H9 (cell line): ENCODE data around the gene RAET1G. TPM values are rescaled to one million over a fixed set of nuclear protein-coding genes. Genes with fewer than 3 reads are reported as not detected.
"Not testable (repeated sequence)": the region's sequence is repeated elsewhere in the genome, so short reads cannot be mapped to it uniquely, and the experiment has no call there.

Experiments used
- DNase-seq: peaks from one replicate; pipeline ENCODE4 v3.0.0-alpha.2; 2017
- H2AFZ ChIP-seq: one replicate; pipeline ENCODE4 v1.6.1; 2013; ENCODE audit warnings: mild to moderate bottlenecking, low read length, control low read depth, moderate library complexity
- H2AK5ac ChIP-seq: 2 replicates; pipeline ENCODE4 v1.6.1; 2013; ENCODE audit warnings: low read length, control low read depth, mixed read lengths; ENCODE audit not compliant: insufficient read length
- H2BK120ac ChIP-seq: one replicate; pipeline ENCODE4 v1.6.1; 2013; ENCODE audit warnings: low read depth, mild to moderate bottlenecking, low read length, control low read depth, inconsistent platforms; ENCODE audit not compliant: poor library complexity, severe bottlenecking
- H2BK12ac ChIP-seq: 2 replicates; pipeline ENCODE4 v1.6.1; 2013; ENCODE audit warnings: low read length, control low read depth, mixed read lengths, low read depth; ENCODE audit not compliant: insufficient read length
- H2BK15ac ChIP-seq: 2 replicates; pipeline ENCODE4 v1.6.1; 2013; ENCODE audit warnings: low read depth, low read length, control low read depth
- H2BK20ac ChIP-seq: one replicate; pipeline ENCODE4 v1.6.1; 2013; ENCODE audit warnings: low read depth, mild to moderate bottlenecking, low read length, control low read depth, inconsistent platforms; ENCODE audit not compliant: poor library complexity, severe bottlenecking
- H2BK5ac ChIP-seq: 2 replicates; pipeline ENCODE4 v1.6.1; 2013; ENCODE audit warnings: low read length, control low read depth, mixed read lengths; ENCODE audit not compliant: insufficient read length
- H3K14ac ChIP-seq: 2 replicates; pipeline ENCODE4 v1.6.1; 2013; ENCODE audit warnings: low read length, control low read depth; ENCODE audit not compliant: insufficient read depth
- H3K18ac ChIP-seq: 2 replicates; pipeline ENCODE4 v1.6.1; 2013; ENCODE audit warnings: low read depth, mild to moderate bottlenecking, mixed read lengths, low read length, control low read depth; ENCODE audit not compliant: insufficient read length
- H3K23ac ChIP-seq: 2 replicates; pipeline ENCODE4 v1.6.1; 2013; ENCODE audit warnings: low read length, control low read depth, mixed read lengths, low read depth; ENCODE audit not compliant: insufficient read length
- H3K23me2 ChIP-seq: 2 replicates; pipeline ENCODE4 v1.6.1; 2013; ENCODE audit warnings: low read depth, mild to moderate bottlenecking, mixed read lengths, low read length, control low read depth; ENCODE audit not compliant: insufficient read length, poor library complexity, severe bottlenecking
- H3K27ac ChIP-seq: 2 replicates; pipeline ENCODE4 v1.5.1; 2013; ENCODE audit warnings: low read length, control low read depth, mixed read lengths, low read depth; ENCODE audit not compliant: insufficient read length
- H3K27me3 ChIP-seq: 2 replicates; pipeline ENCODE4 v1.6.1; 2013; ENCODE audit warnings: low read length, control low read depth, inconsistent platforms; ENCODE audit not compliant: insufficient read depth
- H3K4ac ChIP-seq: 2 replicates; pipeline ENCODE4 v1.6.1; 2013; ENCODE audit warnings: low read depth, mild to moderate bottlenecking, control low read depth, inconsistent platforms, low read length, moderate library complexity
- H3K4me1 ChIP-seq: 2 replicates; pipeline ENCODE4 v1.6.1; 2013; ENCODE audit warnings: low read length, control low read depth, inconsistent platforms; ENCODE audit not compliant: insufficient read depth
- H3K4me2 ChIP-seq: 2 replicates; pipeline ENCODE4 v1.6.1; 2013; ENCODE audit warnings: low read length, control low read depth, mixed read lengths; ENCODE audit not compliant: insufficient read length, insufficient read depth
- H3K56ac ChIP-seq: 2 replicates; pipeline ENCODE4 v1.6.1; 2013; ENCODE audit warnings: low read depth, mild to moderate bottlenecking, mixed read lengths, low read length, control low read depth; ENCODE audit not compliant: insufficient read length
- H3K79me1 ChIP-seq: 2 replicates; pipeline ENCODE4 v1.6.1; 2013; ENCODE audit warnings: low read depth, mild to moderate bottlenecking, moderate library complexity, low read length, control low read depth, inconsistent platforms; ENCODE audit not compliant: insufficient read depth, poor library complexity, severe bottlenecking
- H3K79me2 ChIP-seq: 2 replicates; pipeline ENCODE4 v1.6.1; 2013; ENCODE audit warnings: low read length, control low read depth, inconsistent platforms; ENCODE audit not compliant: insufficient read depth
- H3K9ac ChIP-seq: 2 replicates; pipeline ENCODE4 v1.6.1; 2013; ENCODE audit warnings: low read length, control low read depth, mixed read lengths; ENCODE audit not compliant: insufficient read length; ENCODE audit errors: extremely low read depth
- H3K9me3 ChIP-seq: one replicate; pipeline ENCODE4 v1.6.1; 2013; ENCODE audit warnings: low read depth, low read length, inconsistent platforms; ENCODE audit not compliant: control insufficient read depth
- H3T11ph ChIP-seq: one replicate; pipeline ENCODE4 v1.6.1; 2013; ENCODE audit warnings: mild to moderate bottlenecking, low read length, control low read depth, inconsistent platforms
- H4K20me1 ChIP-seq: one replicate; pipeline ENCODE4 v1.6.1; 2013; ENCODE audit not compliant: control insufficient read depth, insufficient read length, insufficient read depth
- H4K5ac ChIP-seq: 2 replicates; pipeline ENCODE4 v1.6.1; 2013; ENCODE audit warnings: low read depth, mild to moderate bottlenecking, mixed read lengths, low read length, control low read depth; ENCODE audit not compliant: insufficient read length
- H4K8ac ChIP-seq: replicated peaks from 2 replicates; pipeline ENCODE4 v1.6.1; 2013; ENCODE audit warnings: low read length, control low read depth, mixed read lengths, low read depth; ENCODE audit not compliant: insufficient read length
- H4K91ac ChIP-seq: 2 replicates; pipeline ENCODE4 v1.6.1; 2013; ENCODE audit warnings: low read depth, mild to moderate bottlenecking, moderate library complexity, mixed read lengths, low read length, control low read depth; ENCODE audit not compliant: insufficient read length
- H3K27ac Mint-ChIP-seq, 3 experiments: 2 replicates in 2 of 3; 3 replicates in 1 of 3; pipeline ENCODE4 v1.8.0; 2020 to 2021; ENCODE audit warnings: mixed read lengths in 3 of 3, mild to moderate bottlenecking in 1 of 3, moderate library complexity in 1 of 3
- H3K27me3 Mint-ChIP-seq: 2 replicates; pipeline ENCODE4 v1.8.0; 2021; ENCODE audit warnings: low read depth, mild to moderate bottlenecking, moderate library complexity, mixed read lengths
- H3K36me3 Mint-ChIP-seq, 3 experiments: 2 replicates in 2 of 3; 3 replicates in 1 of 3; pipeline ENCODE4 v1.8.0; 2020 to 2021; ENCODE audit warnings: low read depth in 3 of 3, mixed read lengths in 3 of 3; ENCODE audit not compliant: insufficient read depth in 1 of 3
- H3K4me1 Mint-ChIP-seq, 2 experiments: 2 replicates each; pipeline ENCODE4 v1.8.0; 2020; ENCODE audit warnings: mixed read lengths in 2 of 2
- H3K4me3 Mint-ChIP-seq, 2 experiments: 2 replicates in 1 of 2; 3 replicates in 1 of 2; pipeline ENCODE4 v1.8.0; 2020 to 2021; ENCODE audit warnings: mild to moderate bottlenecking in 2 of 2, mixed read lengths in 2 of 2, moderate library complexity in 1 of 2
- H3K9me3 Mint-ChIP-seq, 2 experiments: 2 replicates in 1 of 2; 3 replicates in 1 of 2; pipeline ENCODE4 v1.8.0; 2020; ENCODE audit warnings: mild to moderate bottlenecking in 2 of 2, mixed read lengths in 2 of 2, moderate library complexity in 1 of 2
- CTCF ChIP-seq: fragments of 200-600 bp; sonication (generic); conservative IDR thresholded peaks from 3 replicates; pipeline ENCODE4 v1.8.0; 2021; ENCODE audit warnings: antibody characterized with exemption, mild to moderate bottlenecking
- WGBS: extraction: QIAGEN DNeasy Blood & Tissue Kit; methylation state at CpG from one replicate; pipeline ENCODE4 v1.1.7; 2013; ENCODE audit warnings: missing lambda C conversion rate, low lambda C conversion rate, mixed read lengths; ENCODE audit not compliant: insufficient read length; ENCODE audit errors: extremely low coverage; 5-methylcytosine and 5-hydroxymethylcytosine counted together
- total RNA-seq: library from RNA; stranded (reverse); gene quantifications from 2 replicates; pipeline ENCODE4 v1.2.1, GENCODE V29; 2021

Gene RAET1G
- total RNA-seq, 1 experiment from 2014 or later: not detected

DNA sequence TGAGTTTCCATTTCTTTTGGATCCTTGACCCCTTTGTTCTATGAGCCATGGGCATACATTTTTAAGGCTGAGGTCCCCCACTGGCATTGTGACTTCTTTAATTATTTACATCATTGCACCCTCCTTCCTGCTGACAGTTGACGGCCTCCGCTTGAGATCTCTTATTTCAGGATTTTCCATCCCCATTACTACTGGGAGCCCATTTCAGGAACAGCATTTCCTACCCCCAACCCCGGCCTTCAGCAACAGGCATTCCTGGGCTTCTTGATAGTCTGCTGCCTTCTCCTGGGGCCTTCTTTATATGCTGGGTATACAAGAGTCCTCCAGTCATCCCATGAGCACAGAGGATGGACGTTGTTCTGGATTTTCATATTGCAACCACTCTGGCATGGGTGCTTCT lies 44.7 kb upstream of the RAET1G start:
- Histone ChIP-seq H3K79me2 (no peaks in the 10 kb centered on the region), H2BK12ac (no peak overlapping the region), H2BK20ac (no peak overlapping the region), H3K23ac (no peak overlapping the region), H2AFZ (no peak overlapping the region), H3K79me1 (no peaks in the 10 kb centered on the region), H2BK120ac (no peak overlapping the region), H3K18ac (no peak overlapping the region), H3K9ac (no peak overlapping the region), H3K14ac (no peak overlapping the region), H3K4me2 (no peak overlapping the region), H2AK5ac (no peak overlapping the region), H2BK5ac (no peak overlapping the region), H3K23me2 (peaks cover 14% of the 10 kb centered on the region), H4K20me1 (peaks cover 3% of the 10 kb centered on the region), H4K91ac (no peak overlapping the region), H3T11ph (no peak overlapping the region), H4K5ac (no peak overlapping the region), H3K9me3 (no peaks in the 10 kb centered on the region), H2BK15ac (no peak overlapping the region), H4K8ac (no peak overlapping the region), H3K4ac (no peak overlapping the region), H3K27me3 (peaks cover 53% of the 10 kb centered on the region), H3K27ac (no peak overlapping the region), H3K56ac (no peak overlapping the region), H3K4me1 (0 out of 2 replicates have a peak, but pooled peaks cover 2% of the 10 kb centered on the region)
- Mint-ChIP-seq H3K27me3 (peaks cover 93% of the 10 kb centered on the region), H3K36me3 (peaks cover 0 to 6% (median 0%) of the 10 kb centered on the region in 3 experiments; a peak in 2 of 7 replicates), H3K4me1 (peaks cover 20 to 25% of the 10 kb centered on the region in 2 experiments), H3K4me3 (no peak overlapping the region), H3K9me3 (no peaks in the 10 kb centered on the region; a peak in 1 of 5 replicates), H3K27ac (no peak overlapping the region)
- TF ChIP-seq CTCF: no peak
- no CpG with 5 or more reads among the region's 4 CpGs for WGBS
- DNase-seq: no peak

DNA sequence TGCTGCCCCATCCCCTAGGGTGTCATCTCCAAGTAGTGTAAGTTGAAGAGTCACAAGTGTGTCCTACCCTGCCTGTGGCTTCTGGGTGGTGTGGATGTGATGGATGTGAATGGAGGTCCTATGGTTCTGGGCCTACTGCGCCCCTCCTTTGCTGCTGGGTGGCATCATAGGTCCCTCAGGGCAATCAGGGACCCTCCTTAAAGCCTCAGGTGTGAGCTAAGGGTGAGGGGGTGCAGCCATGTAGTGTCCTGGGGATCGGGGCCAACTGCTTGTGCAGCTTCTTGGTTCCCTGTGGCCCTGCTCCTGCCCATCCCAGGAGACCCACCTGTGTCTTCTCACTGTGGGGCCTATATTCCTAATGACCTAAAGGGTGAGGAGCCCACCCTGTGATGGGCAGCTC lies 43.4 kb upstream of the RAET1G start:
- H2BK20ac ChIP-seq, H3K18ac ChIP-seq, H3T11ph ChIP-seq, H2BK120ac ChIP-seq, H4K20me1 ChIP-seq, H3K4ac ChIP-seq, H2BK5ac ChIP-seq, H3K23ac ChIP-seq, H3K4me3 Mint-ChIP-seq, H2AFZ ChIP-seq, H3K79me2 ChIP-seq, H3K9ac ChIP-seq, H3K36me3 Mint-ChIP-seq, H3K79me1 ChIP-seq, H3K56ac ChIP-seq, H3K4me1 ChIP-seq, H3K14ac ChIP-seq, H4K8ac ChIP-seq, H3K9me3 ChIP-seq, H4K5ac ChIP-seq, H3K27ac ChIP-seq, H3K9me3 Mint-ChIP-seq, DNase-seq, H2AK5ac ChIP-seq, H3K4me2 ChIP-seq, H4K91ac ChIP-seq, H3K27ac Mint-ChIP-seq, H2BK12ac ChIP-seq, H2BK15ac ChIP-seq: not testable (repeated sequence)
- WGBS: no CpG with 5 or more reads among the region's 2 CpGs
- Mint-ChIP-seq H3K27me3 (peaks cover 100% of the 10 kb centered on the region), H3K4me1 (peaks cover 20 to 25% of the 10 kb centered on the region in 2 experiments)
- peaks cover 56% of the 10 kb centered on the region for H3K27me3 ChIP-seq
- peaks cover 14% of the 10 kb centered on the region for H3K23me2 ChIP-seq
